ENCODE measurements around the gene FLRT1.

The FLRT1 gene

GRCh38 chr11:64039012-64039665 is 3.4 kb downstream of the FLRT1 start:
- Histone ChIP-seq H3K9me2 (replicated peaks; ENCODE audit: insufficient read depth, low read length) (no peaks in the 10 kb centered on the region), H3K27ac (ENCODE audit: low read depth, low read length) (no peak overlapping the region), H3K9ac (ENCODE audit: low read length) (no peak overlapping the region), H3K79me2 (ENCODE audit: insufficient read depth, low read length) (no peaks in the 10 kb centered on the region), H3K9me3 (ENCODE audit: insufficient read depth, low read length) (no peaks in the 10 kb centered on the region), H3K4me2 (ENCODE audit: low read depth, low read length, poor library complexity, severe bottlenecking) (no peak overlapping the region), H4K20me1 (ENCODE audit: low read depth, low read length) (no peaks in the 10 kb centered on the region), H3K27me3 (ENCODE audit: low read length) (no peaks in the 10 kb centered on the region), H3K4me3 (ENCODE audit: insufficient read depth, low read length, poor library complexity, severe bottlenecking) (no peak overlapping the region), H2AFZ (ENCODE audit: low read depth, low read length, severe bottlenecking) (no peak overlapping the region), H3K36me3 (ENCODE audit: low read length) (no peaks in the 10 kb centered on the region), H3F3A (ENCODE audit: insufficient read depth) (no peaks in the 10 kb centered on the region)
- no peak for TF ChIP-seq EZH2phosphoT487 (conservative IDR thresholded peaks at IDR 0.05; ENCODE audit: low read length)
- no peak for TF ChIP-seq CTCF (IDR thresholded peaks at IDR 0.05; ENCODE audit: insufficient read depth, low read length, poor library complexity, severe bottlenecking)

GRCh38 chr11:64040684-64041322 is 5.1 kb downstream of the FLRT1 start:
- no peaks in the 10 kb centered on the region for H3K27me3 ChIP-seq (ENCODE audit: low read length)
- no peaks in the 10 kb centered on the region for H3K79me2 ChIP-seq (ENCODE audit: insufficient read depth, low read length)
- no peaks in the 10 kb centered on the region for H4K20me1 ChIP-seq (ENCODE audit: low read depth, low read length)
- no peaks in the 10 kb centered on the region for H3F3A ChIP-seq (ENCODE audit: insufficient read depth)
- no peak overlapping the region for H3K27ac ChIP-seq (ENCODE audit: low read depth, low read length)
- H2AFZ ChIP-seq (ENCODE audit: low read depth, low read length, severe bottlenecking): no peak overlapping the region
- H3K9me2 ChIP-seq (replicated peaks; ENCODE audit: insufficient read depth, low read length): no peaks in the 10 kb centered on the region
- H3K4me2 ChIP-seq (ENCODE audit: low read depth, low read length, poor library complexity, severe bottlenecking): no peak overlapping the region
- H3K36me3 ChIP-seq (ENCODE audit: low read length): no peaks in the 10 kb centered on the region
- TF ChIP-seq EZH2phosphoT487 (conservative IDR thresholded peaks at IDR 0.05; ENCODE audit: low read length) (no peak), CTCF (IDR thresholded peaks at IDR 0.05; ENCODE audit: insufficient read depth, low read length, poor library complexity, severe bottlenecking) (no peak)
- H3K4me3 ChIP-seq (ENCODE audit: insufficient read depth, low read length, poor library complexity, severe bottlenecking): no peak overlapping the region
- H3K9me3 ChIP-seq (ENCODE audit: insufficient read depth, low read length): no peaks in the 10 kb centered on the region
- no peak overlapping the region for H3K9ac ChIP-seq (ENCODE audit: low read length)

GRCh38 chr11:64041846-64042245 is 6.1 kb downstream of the FLRT1 start:
- Histone ChIP-seq H3K27ac (ENCODE audit: low read depth, low read length) (no peak overlapping the region), H3K9ac (ENCODE audit: low read length) (no peak overlapping the region), H3F3A (ENCODE audit: insufficient read depth) (no peaks in the 10 kb centered on the region), H3K79me2 (ENCODE audit: insufficient read depth, low read length) (no peaks in the 10 kb centered on the region), H3K4me2 (ENCODE audit: low read depth, low read length, poor library complexity, severe bottlenecking) (no peak overlapping the region), H3K9me2 (replicated peaks; ENCODE audit: insufficient read depth, low read length) (no peaks in the 10 kb centered on the region), H3K36me3 (ENCODE audit: low read length) (no peaks in the 10 kb centered on the region), H2AFZ (ENCODE audit: low read depth, low read length, severe bottlenecking) (no peak overlapping the region), H3K9me3 (ENCODE audit: insufficient read depth, low read length) (no peaks in the 10 kb centered on the region), H3K4me3 (ENCODE audit: insufficient read depth, low read length, poor library complexity, severe bottlenecking) (no peak overlapping the region), H3K27me3 (ENCODE audit: low read length) (no peaks in the 10 kb centered on the region), H4K20me1 (ENCODE audit: low read depth, low read length) (no peaks in the 10 kb centered on the region)
- no peak for TF ChIP-seq EZH2phosphoT487 (conservative IDR thresholded peaks at IDR 0.05; ENCODE audit: low read length)
- TF ChIP-seq CTCF (IDR thresholded peaks at IDR 0.05; ENCODE audit: insufficient read depth, low read length, poor library complexity, severe bottlenecking): no peak

All from SU-DHL-6 (cell line).